Glomerular endothelial cell (primary cell): ENCODE measurements around the gene MYO3B. TPM values are rescaled to one million over a fixed set of nuclear protein-coding genes. Genes with fewer than 3 reads are reported as not detected.
"Not testable (repeated sequence)": the region's sequence is repeated elsewhere in the genome, so short reads cannot be mapped to it uniquely, and the experiment has no call there.

Source experiments
- DNase-seq: peaks from one replicate; pipeline ENCODE4 v3.0.0-alpha.2; 2011; ENCODE audit warnings: low read depth, low spot score; ENCODE audit errors: extremely low read depth
- total RNA-seq: library from RNA; depleted of rRNA; stranded (reverse); fragments of >200 nt; gene quantifications from 2 replicates; pipeline ENCODE4 v1.2.3, GENCODE V29; 2015

The MYO3B gene
- total RNA-seq, 1 donor from 2014 or later = not detected

GRCh38 chr2:170587117-170587516 lies 409.2 kb downstream of the MYO3B start:
- no peak for DNase-seq

- no peak for DNase-seq
These were observed 410.0 kb downstream of the MYO3B start for GRCh38 chr2:170587922-170588321.

DNA sequence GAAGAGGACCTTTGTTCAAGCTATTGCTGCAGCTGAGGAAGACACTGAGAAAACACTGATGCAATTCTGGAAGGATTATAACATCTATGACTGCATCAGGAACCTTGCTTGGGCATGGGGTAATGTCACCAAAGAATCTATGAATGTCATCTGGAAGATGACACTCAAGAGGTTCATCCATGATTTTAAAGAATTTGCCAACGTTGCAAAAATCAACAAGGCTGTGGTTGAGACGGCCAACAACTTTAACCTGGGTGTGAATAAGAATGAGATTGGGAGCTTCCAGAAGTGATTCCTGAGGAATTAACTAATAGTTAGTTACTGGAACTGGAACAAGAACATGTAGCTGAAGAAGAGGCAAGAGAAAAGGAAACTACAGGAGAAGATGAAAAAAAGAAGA lies 410.8 kb downstream of the MYO3B start:
- no peak for DNase-seq

DNA sequence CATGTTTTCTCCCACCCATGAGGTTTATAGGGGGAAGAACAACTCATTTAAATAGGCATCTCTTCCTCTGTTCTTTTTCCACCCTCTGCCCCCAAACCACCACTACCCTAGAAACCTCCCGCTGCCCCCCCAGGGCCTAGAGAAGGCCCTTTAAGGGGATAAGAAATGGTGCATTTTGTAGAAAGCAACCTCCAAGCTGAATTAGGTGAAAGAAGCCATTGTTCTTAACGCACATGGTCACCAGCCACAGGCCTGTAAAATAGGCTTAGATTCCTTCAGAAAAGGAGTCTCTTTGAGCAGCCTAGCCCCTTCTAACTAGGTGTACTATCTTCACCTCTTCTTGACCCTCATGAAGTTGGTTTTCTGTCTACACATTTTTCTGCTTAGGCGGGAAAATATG lies 418.6 kb downstream of the MYO3B start:
- DNase-seq = no peak

GRCh38 chr2:170598067-170598395 lies 420.1 kb downstream of the MYO3B start:
- no peak for DNase-seq

GRCh38 chr2:170601489-170601888 lies 423.5 kb downstream of the MYO3B start:
- DNase-seq = no peak

DNA sequence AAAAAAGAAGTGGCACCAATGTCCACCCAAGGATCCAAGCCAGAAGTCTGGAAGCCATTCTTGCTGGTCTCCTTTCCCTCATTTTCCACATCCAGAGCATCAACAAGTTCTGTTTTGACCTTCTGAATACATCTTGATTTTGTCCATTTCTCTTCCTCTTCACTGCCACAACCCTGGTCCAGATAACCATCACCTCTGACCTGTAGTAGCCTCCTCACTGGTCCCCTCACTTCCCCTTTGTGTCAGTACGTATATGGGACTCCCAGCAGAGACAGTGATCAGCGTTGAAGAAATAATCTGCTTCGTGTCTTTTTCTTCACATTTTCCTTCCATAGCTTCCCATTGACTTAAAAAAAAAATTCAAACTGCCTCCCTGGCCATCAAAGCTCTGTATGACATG lies 427.9 kb downstream of the MYO3B start:
- no peak for DNase-seq

- no peak for DNase-seq
These were observed 429.2 kb downstream of the MYO3B start for GRCh38 chr2:170607171-170607570.

- no peak for DNase-seq
These were observed 432.7 kb downstream of the MYO3B start for GRCh38 chr2:170610615-170611014.

GRCh38 chr2:170618948-170619347 lies 441.0 kb downstream of the MYO3B start:
- not testable (repeated sequence) for DNase-seq

- DNase-seq = not testable (repeated sequence)
These were observed 457.1 kb downstream of the MYO3B start for GRCh38 chr2:170635094-170635493.

DNA sequence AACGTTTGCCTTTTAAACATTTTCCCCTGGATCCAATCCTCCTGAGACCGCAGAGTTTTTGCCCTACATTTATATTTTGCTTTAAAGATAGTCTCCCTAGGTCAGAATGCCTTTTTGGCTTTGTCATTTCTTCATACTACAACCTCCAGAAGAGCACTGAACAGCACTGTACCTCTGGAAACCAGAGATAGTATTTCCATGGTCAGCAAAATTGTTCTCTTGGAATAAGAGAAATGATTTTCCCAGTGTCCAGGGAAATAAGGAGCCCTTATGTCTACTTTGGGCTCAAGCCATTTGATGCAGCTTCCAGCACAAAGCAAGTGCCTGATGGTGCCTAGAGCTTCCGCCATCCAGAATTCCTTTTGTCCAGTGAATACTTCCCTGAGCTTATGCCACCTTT lies 461.7 kb downstream of the MYO3B start:
- no peak for DNase-seq

DNA sequence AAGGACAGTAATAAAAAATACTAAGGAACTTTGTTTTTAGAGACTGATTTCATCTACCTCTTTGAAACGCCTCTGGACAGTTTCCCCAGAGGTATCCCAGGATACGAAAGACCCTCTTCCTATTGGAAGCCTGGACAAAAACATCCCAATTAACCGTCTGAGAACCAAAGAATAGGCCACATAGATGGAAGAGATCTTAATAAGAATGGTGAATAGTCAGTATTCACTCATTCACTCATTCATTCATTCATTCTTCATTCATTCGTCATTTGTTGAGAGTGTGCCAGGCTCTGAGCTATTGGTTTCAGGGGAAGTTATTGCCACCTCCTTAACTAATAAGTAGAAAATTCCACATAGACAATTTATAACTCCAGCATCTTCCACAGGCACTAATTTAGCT lies 464.0 kb downstream of the MYO3B start:
- no peak for DNase-seq

- no peak for DNase-seq
These were observed 465.4 kb downstream of the MYO3B start for GRCh38 chr2:170643346-170643745.

DNA sequence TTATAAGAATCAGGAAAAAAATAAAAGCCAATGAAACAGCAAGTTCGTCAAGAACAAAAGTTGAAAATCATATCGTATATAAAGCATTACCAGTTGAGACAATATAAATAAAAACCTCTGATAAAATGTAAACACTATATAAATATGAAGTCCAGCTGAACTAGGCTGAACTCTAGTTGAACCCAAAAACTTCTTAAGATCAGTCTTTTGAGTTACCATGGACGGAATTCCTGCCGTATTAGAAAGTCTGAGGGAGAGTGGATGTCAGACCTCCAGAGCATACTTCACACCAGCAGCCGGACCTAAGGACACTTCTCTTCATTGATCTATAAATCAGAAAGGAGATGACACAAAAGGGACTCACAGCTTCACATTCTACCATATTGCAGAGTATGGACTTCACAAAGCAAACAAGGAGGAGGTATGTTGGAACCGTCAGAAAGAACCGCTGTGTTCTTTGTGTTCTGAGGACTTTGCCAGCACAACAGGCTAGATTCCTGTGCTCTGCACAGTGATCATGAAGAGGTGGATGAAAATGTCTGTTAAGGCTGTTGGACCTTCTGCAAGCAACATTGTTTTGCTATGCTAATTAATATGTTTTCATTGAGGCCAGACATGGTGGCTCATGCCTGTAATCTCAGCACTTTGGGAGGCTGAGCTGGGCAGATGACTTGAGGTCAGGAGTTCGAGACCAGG lies 469.9 kb downstream of the MYO3B start:
- DNase-seq = no peak

DNA sequence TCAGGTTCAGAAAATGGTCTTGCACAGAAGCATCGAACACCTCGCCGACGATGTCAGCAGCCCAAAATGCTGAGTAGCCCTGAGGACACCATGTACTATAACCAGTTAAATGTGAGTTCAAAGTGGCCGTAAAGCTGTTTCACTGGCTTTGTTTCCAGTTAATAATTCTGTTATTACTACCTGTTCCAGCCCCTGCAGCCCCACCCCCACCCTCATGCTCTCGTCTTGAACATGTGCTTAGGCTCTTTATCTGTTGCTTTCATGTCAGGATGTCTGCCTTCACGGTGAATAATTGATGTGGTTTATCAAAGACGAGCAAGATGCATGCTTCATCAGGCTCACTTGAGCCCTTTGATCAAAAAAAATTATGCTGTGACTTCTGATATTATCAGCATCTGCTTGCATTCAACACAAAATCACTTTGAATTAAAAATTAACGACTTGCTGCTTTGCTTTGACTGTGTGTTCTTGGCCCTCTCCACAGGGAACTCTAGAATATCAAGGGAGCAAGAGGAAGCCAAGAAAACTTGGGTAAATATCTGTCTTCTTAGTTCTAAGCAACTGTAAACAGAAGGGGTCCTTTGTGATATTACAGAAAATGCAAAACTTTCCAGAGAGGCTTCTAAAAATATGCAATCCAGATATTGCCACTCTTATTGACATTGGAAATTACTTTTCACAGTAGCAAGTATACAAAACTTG lies 473.8 kb downstream of the MYO3B start:
- DNase-seq = no peak

DNA sequence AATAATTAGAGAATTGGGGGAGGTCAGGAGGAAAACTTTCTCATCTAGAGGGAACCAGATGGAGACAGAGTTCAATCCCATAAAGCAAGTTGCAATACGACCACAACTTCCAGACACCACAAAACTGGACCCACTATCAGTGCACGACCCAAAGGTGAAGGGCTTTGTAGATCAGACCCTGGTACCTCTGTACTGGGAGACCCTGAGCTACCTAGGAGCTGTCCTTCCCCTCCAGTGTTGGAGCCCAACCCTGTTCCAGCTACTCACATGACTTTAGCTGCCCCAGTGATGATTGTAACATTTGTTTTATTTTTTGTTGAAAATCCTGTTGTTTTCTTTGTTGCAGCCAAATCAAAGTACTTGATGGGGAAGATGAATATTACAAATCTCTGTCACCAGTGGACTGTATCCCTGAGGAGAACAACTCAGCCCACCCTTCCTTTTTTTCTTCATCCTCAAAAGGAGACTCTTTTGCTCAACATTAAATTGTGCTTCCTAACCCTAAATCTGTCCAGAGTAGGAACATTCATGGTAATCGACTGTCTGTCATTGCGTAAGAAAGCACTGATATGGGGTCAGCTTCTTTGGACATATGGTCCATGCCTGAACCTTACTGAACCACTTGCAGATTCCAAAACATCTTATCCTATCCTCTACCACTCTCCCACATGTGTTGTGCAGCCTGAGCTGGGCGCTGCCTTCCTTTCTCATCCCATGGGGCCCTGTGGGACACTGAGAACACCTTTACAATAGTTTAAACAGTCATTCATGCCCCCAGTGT lies 474.9 kb downstream of the MYO3B start:
- no peak for DNase-seq

DNA sequence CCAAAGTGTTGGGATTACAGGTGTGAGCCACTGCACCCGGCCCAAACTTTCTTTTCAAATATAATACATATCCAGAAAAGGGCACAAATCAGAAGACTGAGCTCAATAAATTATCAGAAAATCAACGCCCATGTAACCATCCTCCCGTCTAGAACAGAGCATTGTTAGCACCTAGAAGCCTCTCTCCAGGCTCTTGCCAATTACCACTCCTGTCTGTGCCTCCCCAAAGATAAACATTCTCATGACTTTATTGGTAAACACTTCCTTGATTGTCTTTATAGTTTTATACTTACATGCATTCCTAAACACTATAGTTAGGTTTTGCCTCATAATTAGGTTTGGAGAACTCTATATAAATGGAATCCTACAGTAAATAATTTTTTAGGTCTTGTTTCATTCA lies 478.7 kb downstream of the MYO3B start:
- no peak for DNase-seq

- DNase-seq = no peak
These were observed 482.5 kb downstream of the MYO3B start for GRCh38 chr2:170660409-170660808.

DNA sequence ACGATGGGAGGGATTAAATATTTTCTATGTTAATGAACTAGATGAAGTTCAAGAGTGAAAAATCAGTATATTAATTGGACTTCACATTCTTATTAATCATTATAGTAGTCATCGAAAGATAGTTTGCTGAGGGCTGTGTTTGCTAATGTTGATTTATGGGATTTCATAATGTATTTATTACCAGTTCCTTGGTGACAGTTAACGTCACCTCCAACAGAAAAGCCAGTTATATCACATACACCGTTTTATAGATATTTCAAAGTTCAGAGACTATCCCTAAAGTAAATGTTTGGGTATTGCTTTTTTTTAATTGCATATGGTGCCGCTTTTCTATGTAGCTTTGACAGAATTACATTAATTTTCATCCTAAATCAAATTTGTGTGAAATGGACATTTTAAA lies 487.8 kb downstream of the MYO3B start:
- DNase-seq = no peak

- DNase-seq = no peak
These were observed 492.0 kb downstream of the MYO3B start for GRCh38 chr2:170669909-170670308.

DNA sequence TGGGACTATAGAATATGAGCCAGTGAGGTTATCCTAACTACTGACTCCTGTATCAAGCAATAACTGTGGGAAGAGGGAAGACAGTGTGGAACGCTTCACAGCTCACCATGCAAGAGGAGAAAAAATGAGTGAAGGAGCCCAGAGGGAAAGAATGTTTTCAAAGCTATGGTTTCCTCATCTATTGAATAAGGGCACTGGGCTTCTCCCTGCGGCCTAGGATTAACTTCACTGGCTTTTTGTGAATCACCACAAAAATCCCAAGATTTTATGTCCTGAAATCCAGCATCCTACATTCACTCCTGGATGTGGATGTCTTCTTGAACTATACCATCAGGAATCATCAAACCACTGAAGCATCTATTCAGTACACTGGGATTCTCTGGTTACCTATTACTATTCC lies 492.7 kb downstream of the MYO3B start:
- no peak for DNase-seq
